ENCODE data around the gene REEP5.
"Not testable (repeated sequence)": the region's sequence is repeated elsewhere in the genome, so short reads cannot be mapped to it uniquely, and the experiment has no call there.

The REEP5 gene

DNA sequence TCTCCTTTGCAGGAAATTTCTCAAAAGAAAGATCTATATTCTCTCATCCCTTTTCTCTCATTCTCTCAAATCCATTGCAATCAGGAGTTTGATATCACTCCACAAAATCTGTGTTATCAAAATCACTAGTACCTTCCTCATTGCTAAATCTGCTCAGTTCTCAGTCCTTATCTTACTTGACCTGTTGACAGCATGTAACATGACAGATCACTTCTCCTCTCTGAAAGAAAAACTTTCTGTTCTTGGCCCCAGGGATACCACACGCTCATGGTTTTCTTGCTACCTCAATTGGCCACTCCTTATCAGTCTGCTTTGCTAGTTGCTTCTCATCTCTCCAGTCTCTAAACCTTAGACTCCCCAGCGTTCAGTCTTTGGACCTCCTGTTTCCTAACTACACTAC, 38.8 kb downstream of the REEP5 start:
- no peak for DNase-seq

DNA sequence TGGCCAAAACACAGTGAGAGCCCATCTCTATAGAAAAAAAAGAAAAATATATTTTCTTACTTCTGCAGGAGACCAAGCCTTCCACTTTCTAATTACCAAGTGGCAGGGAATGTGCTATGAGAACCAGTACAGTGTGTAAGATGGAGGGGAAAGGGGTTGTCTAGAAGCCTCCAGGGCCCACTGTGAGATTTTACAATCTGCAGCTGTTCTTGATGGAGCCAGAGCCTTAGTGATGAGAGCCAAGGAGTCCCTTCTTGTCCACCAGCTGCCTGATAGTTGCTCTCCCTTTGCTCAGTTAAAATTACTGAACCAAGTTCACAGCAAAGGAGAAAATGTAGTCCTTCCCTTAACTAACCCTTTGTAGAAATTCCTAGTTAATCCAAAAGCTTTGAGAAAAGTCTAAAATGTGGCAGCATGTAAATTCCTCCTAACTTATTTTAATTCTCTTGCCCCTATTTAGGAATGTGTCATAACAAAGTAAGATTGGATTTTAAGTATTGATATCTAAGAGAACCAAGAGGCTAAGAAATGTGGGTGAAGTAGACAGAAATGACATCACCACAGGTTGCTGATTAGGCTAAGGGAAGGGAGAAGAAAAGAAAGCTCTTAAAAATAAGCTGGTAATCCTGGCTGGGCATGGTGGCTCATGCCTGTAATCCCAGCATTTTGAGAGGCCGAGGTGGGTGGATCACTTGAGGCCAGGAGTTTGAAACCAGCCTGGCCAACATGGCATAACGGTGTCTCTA, 41.6 kb downstream of the REEP5 start:
- DNase-seq, result no peak

DNA sequence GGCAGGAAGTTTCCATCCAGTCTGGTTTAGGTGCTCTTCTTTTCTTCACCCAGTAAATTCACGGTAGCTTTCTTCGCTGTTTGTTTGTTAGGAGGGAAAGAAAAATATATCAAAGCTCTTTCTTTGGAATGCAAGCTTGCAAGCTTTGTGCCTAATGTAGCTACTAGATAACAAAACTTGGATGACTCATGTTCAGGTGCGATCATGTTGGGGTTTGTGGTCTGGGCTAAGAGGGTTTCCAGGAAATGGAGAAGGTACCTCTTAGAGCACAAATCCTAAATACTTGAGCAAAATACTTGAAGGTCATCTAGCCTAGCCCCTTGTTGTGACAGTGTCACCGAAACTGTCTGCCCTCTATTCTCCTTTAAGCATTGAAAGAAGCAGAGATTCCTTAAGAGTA, 43.3 kb downstream of the REEP5 start:
- peak; percentile 57 for DNase-seq

DNA sequence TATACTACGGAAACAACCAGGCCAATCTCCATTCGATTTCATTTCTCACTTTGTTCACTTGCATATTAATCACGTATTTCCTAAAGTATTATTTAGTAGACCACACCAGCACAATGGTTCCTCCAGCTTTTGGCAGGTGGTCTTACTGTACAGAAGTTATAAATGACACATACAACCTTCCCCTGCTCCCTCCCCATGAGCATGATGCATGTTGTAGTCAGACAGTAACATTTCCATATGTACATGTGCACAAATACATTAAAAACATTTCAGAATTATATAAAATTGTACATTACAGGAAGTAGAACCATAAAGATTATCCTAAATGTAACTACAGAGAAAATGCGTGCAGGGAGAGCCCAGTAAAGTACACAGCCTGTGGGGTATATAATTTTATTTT, 43.9 kb downstream of the REEP5 start:
- no peak for DNase-seq

DNA sequence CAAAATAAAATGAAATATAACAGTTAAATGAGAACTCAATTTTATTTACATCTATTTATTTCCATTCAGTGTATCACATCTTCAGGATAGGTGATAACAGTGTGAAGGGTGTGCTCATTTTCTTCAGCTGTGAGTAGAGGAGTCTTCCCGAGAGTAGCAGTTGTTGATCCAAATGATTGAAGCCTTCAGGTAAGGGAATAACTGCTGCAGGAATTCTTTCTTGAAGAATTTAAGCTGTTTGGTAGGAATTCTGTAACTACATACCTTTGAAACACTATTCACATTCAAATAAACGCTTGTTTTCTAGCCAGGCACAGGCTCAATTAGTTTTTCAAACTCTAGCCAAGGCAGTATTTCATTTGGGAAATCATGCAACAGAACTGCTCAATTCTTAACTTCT, 45.7 kb downstream of the REEP5 start:
- DNase-seq, result no peak

DNA sequence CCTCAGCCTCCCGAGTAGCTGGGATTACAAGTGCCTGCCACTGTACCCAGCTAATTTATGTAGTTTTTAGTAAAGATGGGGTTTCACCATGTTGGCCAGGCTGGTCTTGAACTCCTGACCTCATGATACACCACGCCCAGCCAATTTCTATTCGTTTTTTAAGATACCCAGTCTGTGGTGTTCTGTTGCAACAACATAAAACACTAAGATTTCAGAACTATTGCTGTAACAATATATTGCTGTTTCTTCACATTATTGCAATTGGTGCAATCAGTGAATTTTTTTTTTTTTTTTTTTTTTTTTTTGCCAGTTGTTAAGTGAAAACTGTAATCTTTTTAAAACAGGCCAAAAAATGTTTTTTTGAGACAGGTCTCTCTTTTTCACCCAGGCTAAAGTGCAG, 51.1 kb downstream of the REEP5 start:
- DNase-seq, result no peak

DNA sequence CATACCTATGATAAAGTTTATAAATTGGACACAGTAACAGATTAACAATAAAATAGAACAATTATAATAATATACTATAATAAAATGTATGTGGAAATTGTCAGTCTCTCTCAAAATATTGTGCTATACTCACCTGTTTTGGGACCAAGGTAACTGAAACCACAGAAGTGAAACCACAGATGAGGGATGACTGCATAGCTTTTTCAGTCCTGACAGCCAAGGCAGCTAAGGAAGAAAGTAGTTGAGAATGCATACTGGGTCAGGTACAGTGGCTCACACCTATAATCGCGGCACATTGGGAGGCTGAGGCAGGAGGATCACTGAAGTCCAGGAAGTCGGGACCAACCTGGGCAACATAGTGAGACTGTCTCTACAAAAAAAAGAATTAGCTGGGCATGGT, 52.1 kb downstream of the REEP5 start:
- DNase-seq, result no peak

DNA sequence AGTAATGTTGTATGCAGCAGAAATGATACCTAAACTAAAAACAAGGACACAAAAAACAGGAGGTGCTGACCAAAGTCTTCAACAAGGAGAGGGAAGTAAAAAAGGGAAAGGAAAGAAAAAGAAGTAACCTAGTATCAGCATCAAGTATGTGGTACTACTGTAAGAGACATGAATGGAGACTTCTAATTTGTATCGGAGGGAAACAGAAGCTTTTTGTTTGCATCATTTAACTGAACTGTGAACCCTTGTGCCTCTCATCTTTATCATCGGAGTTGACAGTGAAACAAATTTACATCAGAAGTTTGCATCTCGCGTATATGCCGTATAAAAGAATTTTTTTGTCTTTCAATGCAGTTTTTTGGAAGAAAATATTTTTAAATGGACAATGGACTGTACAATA, 54.6 kb downstream of the REEP5 start:
- no peak for DNase-seq

DNA sequence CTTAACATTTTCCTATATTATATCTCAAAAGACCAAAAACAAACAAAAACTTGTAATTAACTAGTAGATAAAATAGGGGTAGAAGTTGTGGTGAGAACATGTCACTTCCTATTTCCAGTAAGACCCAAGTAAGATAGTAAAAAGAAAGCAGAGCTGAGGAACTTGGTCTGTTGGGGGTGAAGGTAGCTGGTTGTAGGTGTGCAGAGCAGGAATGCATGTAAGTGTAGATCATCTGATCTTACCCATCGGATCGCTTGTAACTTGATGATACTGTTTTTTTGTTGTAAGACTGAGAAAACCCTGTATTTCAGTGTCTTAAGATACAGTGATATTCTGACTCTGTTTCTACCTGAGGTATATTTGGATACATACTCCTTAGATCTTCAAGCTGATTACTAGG, 55.3 kb downstream of the REEP5 start:
- DNase-seq, result no peak

DNA sequence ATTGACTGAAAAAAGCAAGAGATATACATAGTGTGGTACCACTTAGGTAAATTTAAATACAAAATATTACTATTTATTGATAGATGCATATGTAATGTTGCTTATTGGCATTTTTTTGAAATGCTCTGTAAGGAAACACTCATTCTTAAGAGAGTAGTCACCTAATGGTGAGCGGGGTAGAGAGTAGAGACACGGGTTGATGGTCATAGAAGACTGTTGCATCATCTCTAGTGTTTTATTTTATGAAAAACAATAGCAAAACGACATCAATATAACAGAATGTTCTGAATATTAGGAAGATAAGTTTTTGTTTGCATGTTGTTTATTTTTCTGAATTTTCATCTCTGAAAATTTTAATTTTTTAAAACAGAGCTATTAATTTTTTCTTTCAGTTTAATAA, 56.9 kb downstream of the REEP5 start:
- DNase-seq, result no peak

DNA sequence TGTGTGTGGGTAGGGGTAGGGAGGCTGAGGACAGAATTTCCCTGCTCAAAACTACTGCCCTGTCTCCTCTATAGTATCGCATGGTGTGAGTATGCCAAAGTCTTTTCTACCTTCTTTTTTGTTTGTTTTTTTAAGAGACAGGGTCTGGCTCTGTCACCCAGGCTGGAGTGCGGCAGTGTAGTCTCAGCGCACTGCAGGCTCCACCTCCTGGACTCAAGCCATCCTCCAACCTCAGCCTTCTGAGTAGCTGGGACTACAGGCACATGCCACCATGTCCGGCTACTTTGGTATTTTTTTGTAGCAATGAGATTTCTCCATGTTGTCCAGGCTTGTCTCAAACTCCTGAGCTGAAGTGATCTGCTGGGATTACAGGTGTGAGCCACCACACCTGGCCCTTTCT, 58.5 kb downstream of the REEP5 start:
- DNase-seq, result no peak

DNA sequence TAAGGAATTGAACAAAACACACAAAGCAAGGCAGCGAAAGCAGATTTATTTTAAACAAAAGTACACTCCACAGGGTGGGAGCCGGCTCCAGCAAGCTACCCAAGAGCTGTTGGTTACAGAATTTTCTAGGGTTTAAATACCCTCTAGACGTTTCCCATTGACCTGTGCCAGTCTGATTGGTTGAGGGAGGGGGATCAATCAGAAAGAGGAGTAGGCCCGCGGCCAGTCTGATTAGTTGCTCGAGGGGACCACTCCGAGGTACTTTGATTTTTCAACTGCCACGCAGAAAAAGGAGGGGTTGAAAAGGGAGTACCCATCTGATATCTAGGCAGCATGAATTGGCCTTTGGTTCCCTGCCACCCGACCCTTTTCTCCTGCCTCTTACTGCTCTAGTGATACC, 59.9 kb downstream of the REEP5 start:
- no peak for DNase-seq

DNA sequence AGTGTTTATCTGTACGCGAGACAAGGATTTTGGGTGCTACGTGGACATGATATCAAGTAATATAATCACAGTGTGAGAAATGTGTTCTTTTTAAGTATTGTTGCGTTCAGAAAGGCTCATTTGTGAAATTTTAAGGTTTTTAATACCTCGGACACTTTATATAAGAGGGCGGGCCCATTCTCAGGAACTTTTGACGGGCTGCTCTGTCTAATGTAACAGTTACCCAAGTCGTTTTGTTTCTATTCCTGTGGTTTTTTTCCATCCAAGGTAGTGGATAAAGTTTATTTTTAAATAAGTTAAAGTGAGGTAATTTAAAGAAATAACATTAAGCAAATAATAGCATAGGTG, 60.4 kb downstream of the REEP5 start:
- no peak for DNase-seq

DNA sequence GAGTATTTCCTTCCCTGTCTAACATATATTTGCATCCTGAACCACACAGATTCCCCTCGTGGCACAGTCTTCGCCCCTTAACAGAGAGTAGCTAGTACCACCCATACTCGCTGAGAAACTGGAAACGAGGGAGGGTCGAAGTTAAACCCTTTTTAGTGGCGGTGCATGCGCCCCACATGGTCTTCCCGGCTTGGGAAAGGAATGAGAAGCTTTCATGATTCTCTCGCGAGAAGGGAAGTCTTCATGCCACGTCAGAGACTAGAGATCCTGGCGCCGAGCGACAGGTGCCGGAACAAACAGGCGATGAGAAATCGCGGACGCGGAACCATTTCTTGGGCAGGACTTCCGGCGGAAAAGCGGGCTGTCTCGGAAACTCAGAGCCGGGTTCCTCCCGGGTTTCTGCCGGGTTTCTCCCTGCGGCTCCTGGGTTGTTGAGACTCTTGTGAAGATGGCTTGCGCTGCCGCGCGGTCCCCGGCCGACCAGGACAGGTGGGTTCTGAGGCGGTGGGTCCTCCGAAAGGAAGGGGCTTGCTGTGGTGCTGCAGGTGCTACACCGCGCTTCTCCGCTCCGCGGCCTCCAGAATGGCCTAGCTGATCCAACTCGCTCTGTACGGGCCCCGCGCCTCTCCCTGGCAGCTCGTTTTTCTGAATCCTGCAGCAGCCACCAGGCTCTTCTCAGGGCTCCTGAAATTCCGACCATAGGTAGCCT, 60.9 kb downstream of the REEP5 start, which contains the start of gene SRP19:
TSS of gene SRP19 (plus strand) at position 359 of the 709 bp plus-strand sequence. CDS start at position 449, 90 bp downstream.
- peak; percentile 94 for DNase-seq

DNA sequence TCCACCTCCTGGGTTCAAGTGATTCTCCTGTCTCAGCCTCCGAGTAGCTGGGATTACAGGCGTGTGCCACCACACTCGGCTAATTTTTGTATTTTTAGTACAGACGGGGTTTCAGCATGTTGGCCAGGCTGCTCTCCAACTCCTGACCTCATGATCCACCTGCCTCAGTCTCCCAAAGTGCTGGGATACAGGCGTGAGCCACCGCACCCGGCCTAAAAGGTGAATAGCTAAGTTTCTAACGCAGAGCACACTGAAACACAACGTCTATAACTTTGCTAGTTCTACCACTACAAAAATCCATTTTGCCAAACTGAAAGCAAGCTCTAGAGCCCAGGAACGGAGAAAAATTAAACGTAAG, 61.5 kb downstream of the REEP5 start:
- DNase-seq, result not testable (repeated sequence)

DNA sequence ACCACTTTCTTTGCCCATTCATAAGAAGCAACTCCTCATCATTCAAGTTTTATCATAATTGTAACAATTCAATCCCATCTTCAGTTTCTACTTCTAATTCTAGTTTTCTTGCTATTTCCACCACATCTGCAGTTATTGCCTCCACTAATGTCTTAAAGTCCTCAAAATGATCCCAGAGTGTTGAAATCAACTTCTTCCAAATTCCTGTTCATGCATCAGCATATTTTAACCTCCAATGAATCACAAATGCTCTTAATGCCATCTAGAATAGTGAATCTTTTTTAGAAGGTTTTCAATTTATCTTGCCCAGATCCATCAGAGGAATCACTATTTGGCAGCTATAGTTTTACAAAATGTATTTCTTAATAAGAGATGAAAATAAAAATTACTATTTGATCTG, 64.2 kb downstream of the REEP5 start:
- DNase-seq, result no peak

DNA sequence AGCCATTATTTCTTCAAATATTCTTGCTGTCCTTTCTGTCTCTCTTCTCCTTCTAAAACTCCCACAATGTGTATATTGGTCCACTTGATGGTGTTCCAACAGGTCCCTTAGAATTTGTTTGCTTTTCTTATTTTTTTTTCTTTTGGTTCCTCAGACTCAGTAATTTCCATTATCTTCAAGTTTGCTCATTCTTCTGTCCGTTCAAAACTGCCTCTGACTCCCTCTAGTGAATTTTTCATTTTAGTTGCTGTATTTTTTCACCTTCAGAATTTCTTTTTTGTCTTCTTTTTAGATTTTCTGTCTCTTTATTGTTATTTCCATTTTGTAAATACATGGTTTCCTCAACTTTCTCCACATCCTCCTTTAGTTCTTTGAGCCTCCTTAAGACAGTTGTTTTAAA, 67.4 kb downstream of the REEP5 start:
- no peak for DNase-seq

DNA sequence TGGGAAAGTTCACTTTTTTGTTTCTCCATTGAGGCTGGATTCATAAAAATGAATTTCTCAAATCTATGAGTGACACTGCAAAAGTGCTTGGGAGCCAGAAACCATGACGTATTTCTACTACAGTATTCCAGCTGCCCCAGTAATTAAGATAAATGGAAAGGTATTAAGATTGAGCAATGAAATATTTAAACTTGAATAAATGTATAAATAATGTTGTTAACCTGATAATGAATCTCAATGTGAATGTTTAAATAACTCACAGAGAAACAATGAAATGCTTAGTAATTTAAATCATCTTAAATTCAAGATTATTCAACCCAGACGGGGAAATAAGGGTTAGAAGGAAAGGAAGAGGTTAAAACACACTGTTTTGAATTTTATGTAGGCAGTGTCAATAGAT, 72.1 kb downstream of the REEP5 start:
- no peak for DNase-seq

DNA sequence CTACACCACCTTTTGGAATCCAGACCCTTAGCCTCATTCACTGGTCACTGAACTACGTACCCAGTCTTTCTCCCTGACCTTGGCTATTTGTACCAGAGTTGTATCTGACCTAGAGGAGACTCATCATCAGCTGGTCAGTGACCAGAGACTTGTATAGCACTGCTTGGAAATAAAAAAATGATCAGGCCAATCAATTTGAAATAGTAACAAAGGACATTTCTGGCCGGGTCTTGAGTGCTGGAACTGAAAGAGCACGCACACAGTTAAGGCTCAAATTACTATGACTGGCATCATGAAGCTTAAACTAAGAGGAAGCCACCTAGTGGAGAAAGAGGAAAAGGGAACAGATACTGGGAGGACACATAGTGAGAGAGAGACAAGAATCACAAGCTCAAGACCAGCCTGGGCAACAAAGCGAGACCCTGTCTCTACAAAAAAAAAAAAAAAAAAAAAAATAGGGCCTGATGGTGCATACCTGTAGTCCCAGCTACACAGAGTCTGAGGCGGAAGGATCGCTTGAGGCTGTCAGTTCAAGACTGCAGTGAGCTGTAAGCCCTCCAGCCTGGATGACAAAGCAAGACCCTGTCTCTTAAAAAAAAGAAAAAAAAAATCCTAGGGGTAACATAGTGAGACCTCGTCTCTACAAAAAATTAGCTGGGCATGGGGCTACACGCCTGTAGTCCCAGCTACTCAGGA, 73.8 kb downstream of the REEP5 start:
- DNase-seq, result no peak

DNA sequence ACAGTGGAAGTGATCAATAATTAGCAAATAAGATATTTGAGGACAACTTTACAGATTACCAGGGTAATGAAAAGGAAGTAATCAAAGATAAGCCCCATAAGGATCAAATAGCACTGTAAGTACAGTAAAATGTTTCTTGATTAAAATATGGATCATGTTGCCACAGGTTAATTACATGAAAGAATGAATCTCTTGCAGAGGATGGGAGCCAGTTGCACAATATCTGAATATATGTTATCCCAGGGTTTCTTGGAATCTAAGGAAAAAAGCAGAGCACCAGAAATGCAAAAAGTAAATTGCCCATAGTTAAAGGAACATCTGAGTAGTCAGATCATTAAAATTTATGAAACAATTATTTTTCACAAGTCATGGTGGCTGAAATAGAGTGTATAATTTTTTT, 74.7 kb downstream of the REEP5 start:
- DNase-seq, result no peak

DNA sequence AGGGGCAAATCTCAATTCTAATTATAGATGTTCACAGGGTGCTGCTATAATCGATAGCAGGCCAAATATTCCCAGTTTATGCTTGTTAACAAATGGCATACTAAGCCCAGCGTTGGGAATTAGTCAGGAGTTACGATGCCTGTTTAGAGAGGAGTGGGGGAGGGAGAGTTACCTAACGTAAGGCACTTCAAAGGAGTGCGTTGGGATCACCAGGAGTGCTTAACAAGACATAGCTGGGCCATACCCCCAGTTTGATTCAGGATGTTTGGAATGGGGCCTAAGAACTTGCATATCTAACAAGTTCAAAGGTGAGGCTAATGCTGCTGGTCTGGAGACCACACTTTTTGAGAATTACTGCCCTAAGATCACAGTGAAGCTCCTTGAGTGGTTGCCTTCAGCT, 75.5 kb downstream of the REEP5 start:
- DNase-seq, result no peak

DNA sequence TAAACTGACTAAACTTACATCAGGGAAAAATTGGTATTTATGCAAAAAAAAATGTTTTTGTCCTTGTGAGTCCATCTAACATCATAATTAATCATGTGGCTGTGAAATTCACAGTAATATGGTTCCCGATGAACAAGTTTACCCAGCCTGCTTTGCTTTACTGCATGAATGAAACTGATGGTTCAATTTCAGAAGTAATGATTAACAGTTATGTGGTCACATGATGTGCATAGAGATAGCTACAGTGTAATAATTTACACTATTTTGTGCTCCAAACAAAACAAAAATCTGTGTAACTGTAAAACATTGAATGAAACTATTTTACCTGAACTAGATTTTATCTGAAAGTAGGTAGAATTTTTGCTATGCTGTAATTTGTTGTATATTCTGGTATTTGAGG, 77.5 kb downstream of the REEP5 start:
- DNase-seq, result no peak

DNA sequence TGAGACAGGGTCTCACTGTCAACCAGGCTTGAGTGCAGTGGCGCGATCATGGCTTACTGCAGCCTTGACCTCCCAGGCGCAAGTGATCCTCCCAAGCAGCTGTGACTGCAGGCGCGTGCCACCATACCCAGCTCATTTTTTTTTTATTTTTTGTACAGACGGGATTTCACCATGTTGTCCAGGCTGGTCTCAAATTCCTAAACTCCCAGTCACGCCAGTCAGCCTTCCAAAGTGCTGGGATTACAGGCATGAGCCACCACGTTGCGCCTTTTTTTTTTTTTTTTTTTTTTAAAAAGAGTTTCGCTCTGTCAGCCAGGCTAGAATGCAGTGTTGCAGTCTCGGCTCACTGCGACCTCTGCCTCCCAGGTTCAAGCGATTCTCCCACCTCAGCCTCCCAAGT, 88.1 kb downstream of the REEP5 start:
- no peak for DNase-seq

DNA sequence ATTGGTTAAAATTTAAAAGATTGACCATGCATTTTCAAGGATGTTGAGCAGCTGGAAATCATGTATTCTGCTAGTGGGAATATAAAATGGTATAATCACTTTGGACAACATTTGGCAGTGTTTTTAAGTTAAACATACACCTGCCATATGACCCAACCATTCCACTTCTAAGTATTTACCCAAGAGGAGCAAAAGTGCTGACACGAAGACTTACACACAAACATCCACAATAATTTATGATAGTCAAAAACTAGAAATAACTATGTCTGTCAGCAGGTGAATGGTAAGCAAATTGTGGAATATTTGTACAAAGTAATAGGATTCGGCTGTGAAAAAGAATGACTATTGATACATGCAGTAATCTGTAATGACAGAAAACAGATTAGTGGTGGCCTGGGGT, 91.6 kb downstream of the REEP5 start:
- no peak for DNase-seq

Data from activated CD4-positive, alpha-beta T cell treated with anti-CD3 and anti-CD28 coated beads for 48 hours (primary cell).